IPS-18a (cell line): ENCODE data around the gene IL10RB.

Experiments used
- H3K27ac ChIP-seq: one replicate; pipeline ENCODE4 v1.5.1; 2013; ENCODE audit warnings: low read length
- H3K27me3 ChIP-seq: one replicate; pipeline ENCODE4 v1.6.1; 2013; ENCODE audit warnings: mild to moderate bottlenecking, low read length; ENCODE audit not compliant: control insufficient read depth, insufficient read depth
- H3K36me3 ChIP-seq: one replicate; pipeline ENCODE4 v1.6.1; 2013; ENCODE audit warnings: low read depth, low read length; ENCODE audit not compliant: control insufficient read depth
- H3K4me1 ChIP-seq: one replicate; pipeline ENCODE4 v1.6.1; 2013; ENCODE audit warnings: low read depth, low read length; ENCODE audit not compliant: control insufficient read depth
- H3K4me3 ChIP-seq: one replicate; pipeline ENCODE4 v1.5.1; 2013; ENCODE audit warnings: low read length
- H3K9ac ChIP-seq: one replicate; pipeline ENCODE4 v1.6.1; 2013; ENCODE audit warnings: mild to moderate bottlenecking, low read length, moderate library complexity
- H3K9me3 ChIP-seq: one replicate; pipeline ENCODE4 v1.6.1; 2013; ENCODE audit warnings: low read depth, low read length; ENCODE audit not compliant: control insufficient read depth

IL10RB gene

DNA sequence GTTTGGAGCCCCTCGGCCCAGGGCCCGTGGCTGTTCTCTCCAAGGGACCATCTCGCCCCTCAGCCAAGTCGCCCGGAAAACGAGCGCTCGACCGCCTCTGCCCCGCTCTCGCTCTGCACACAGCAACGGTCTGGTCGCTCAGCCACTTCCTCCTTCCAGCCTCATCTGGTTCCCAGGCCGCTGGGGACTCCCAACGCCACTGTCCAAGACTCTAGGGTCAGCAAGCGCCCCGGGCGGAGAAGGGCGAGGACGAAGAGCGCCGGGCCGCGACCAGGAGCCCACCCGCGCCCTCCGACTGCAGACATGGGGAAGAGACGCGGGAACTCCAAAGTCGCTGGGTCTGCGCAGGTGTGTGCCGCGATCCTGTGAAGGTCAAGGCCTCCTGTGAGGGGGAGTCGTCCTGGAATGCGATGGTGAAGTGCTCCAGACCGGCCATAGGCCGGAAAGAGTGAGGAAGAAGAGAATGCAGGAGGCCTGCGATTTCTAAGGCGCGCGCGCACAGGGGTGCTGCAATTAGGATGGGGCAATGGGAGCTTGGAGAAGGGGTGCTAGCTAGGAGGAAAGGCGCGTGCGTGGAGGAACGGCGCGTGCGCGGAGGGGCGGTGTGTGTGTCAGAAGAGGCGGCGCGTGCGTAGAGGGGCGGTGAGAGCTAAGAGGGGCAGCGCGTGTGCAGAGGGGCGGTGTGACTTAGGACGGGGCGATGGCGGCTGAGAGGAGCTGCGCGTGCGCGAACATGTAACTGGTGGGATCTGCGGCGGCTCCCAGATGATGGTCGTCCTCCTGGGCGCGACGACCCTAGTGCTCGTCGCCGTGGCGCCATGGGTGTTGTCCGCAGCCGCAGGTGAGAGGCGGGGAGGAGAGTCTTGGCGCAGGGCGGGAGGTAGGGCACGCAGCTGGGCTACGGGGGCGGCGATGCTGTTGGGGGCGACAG is 58.4 kb downstream of the IL10RB start, which contains the start of gene IFNAR1:
Gene IFNAR1, plus strand, starts transcription at position 680 of the 931 bp plus-strand sequence. Its CDS starts 86 bp downstream, at position 766.
- peak within 1 kb of the TSS; percentile 9 for H3K27ac ChIP-seq
- H3K27me3 ChIP-seq, result no peaks in the 10 kb centered on the region
- peaks cover 3% of the 10 kb centered on the region for H3K4me1 ChIP-seq
- H3K9ac ChIP-seq, result peak within 1 kb of the TSS; percentile 79
- peak within 1 kb of the TSS; percentile 87 for H3K4me3 ChIP-seq
- H3K36me3 ChIP-seq, result no peaks in the 10 kb centered on the region
- H3K9me3 ChIP-seq, result no peaks in the 10 kb centered on the region

DNA sequence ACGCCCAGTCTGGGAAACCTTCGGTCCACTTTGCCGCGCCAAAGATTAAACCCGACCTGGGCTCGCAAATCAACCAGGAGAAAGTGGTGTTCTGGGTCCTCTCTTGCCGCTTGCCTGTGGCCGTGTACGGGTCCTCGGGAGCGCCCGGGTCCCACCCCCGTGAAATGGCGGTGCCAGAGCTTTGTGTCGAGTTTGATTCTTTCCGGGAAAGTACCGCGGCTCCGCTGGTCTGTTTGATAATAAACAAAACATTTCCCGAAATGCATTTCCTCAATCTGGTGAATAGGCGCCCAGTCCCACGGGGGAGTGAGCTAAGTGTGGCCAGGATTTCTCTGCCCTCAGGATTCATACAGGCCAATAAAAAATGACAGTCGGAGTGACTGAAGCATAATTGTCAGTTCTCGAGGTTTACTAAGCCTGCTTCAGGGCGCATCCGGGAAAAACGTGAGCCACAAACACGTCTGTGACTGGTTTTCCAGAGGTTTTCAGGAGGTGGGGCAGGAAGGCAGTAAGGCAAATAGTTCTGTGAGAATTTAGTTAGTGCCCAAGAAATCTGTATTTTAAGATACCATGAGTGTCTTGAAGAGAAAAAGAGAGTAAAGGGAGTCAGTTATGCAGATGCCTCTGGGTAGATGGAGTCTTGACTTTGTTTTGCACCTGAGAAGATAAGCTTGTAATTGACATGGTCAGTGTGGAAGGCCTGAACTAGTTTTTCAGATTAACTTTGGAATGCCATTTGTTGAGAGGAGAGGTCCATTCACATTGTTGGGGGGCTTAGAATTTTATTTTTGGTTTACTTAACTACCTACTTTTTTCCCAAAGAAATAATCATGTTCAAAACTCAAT is 59.3 kb downstream of the IL10RB start:
- H3K9me3 ChIP-seq, result no peaks in the 10 kb centered on the region
- peak overlapping the region; percentile 87 for H3K4me3 ChIP-seq
- H3K4me1 ChIP-seq, result peaks cover 3% of the 10 kb centered on the region
- H3K27me3 ChIP-seq, result no peaks in the 10 kb centered on the region
- H3K27ac ChIP-seq, result peak overlapping the region; percentile 9
- no peaks in the 10 kb centered on the region for H3K36me3 ChIP-seq
- H3K9ac ChIP-seq, result peak overlapping the region; percentile 79

DNA sequence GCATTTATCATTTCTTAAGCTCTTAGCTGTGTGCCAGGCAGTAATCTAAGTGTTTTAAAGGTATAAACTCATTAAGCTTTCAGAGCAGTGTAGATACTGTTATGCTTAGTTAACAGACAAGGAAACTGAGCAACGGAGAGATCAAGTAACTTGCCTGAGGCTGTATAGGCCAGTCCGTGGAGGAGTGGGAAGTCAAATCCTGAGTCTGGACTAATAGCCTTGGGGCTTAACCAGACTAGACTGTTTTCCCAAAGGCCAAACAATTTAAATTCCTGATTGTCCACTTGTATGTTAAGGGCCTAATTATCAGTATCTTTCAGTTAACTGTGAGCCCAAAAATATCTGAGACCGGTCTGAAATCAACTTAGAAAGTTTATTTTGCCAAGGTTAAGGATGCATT is 61.2 kb downstream of the IL10RB start:
- no peaks in the 10 kb centered on the region for H3K27me3 ChIP-seq
- no peak overlapping the region for H3K9ac ChIP-seq
- H3K4me3 ChIP-seq, result no peak overlapping the region
- no peak overlapping the region for H3K27ac ChIP-seq
- H3K4me1 ChIP-seq, result peaks cover 3% of the 10 kb centered on the region
- H3K36me3 ChIP-seq, result no peaks in the 10 kb centered on the region
- peaks cover 1% of the 10 kb centered on the region for H3K9me3 ChIP-seq

DNA sequence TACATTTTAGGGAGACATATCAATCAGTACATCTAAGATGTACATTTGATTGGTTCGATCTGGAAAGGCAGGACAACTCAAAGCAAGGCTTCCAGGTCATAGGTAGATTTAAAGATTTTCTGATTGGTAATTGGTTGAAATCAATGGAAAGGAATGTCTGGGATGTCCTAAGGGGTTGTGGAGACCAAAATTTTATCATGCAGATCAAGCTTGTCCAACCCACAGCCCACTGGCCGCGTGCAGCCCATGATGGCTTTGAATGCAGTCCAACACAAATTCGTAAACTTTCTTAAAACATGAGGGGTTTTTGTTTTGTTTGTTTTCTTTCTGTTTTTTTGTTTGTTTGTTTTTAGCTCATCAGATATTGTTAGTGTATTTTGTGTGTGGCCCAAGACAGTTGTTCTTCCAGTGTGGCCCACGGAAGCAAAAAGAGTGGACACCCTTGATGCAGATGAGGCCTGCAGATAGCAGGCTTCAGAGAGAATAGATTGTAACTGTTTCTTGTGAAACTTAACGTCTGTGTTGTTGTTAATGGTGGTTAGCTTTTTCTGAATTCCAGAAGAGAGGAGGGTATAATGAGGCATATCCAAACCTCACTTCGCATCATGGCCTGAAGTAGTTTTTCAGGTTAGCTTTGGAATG is 61.7 kb downstream of the IL10RB start:
- Histone ChIP-seq H3K27me3 (no peaks in the 10 kb centered on the region), H3K4me1 (peaks cover 3% of the 10 kb centered on the region), H3K9me3 (peaks cover 7% of the 10 kb centered on the region), H3K9ac (no peak overlapping the region), H3K27ac (no peak overlapping the region), H3K36me3 (no peaks in the 10 kb centered on the region), H3K4me3 (no peak overlapping the region)

DNA sequence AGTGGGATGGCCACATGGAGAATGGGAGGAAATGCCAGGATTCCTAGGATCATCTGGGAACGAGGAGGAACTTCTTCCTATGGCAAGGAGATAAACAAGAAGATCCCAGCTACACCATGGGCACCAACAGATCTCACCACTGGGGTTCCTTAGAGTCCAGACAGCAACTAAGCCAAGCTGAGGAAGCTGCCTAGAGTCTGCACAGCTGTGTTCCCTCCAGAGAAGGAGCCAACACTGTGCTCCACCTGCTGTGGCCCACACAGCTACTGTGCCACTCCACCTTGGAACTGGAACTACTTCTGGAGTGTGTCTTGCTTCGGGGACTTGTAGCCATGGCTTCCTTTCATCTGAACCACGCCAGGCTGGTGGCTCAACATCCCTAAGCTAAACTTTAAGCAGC is 64.6 kb downstream of the IL10RB start:
- Histone ChIP-seq H3K27me3 (no peaks in the 10 kb centered on the region), H3K27ac (no peak overlapping the region), H3K4me1 (peaks cover 2% of the 10 kb centered on the region), H3K9me3 (peaks cover 9% of the 10 kb centered on the region), H3K4me3 (no peak overlapping the region), H3K36me3 (no peaks in the 10 kb centered on the region), H3K9ac (no peak overlapping the region)

DNA sequence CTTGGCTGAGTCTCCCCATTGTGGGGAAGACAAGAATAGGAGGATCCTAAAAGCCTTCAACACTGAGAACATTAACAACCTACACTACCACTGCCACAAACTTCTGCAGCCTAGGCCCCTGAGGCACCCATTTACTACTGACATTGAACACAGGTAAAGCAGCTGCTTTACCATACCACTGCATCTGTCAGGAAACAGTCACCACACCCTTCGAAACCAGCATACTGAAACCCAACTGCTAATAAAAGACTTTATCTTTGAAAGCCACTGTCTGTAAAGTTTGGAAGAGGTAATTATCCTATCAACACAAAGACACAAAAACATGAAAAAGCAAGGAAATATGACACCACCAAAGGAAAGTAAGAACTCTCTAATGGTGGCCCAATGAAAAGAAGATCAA is 66.0 kb downstream of the IL10RB start:
- H3K9me3 ChIP-seq, result peaks cover 9% of the 10 kb centered on the region
- no peak overlapping the region for H3K9ac ChIP-seq
- no peak overlapping the region for H3K4me3 ChIP-seq
- H3K27ac ChIP-seq, result no peak overlapping the region
- no peaks in the 10 kb centered on the region for H3K36me3 ChIP-seq
- H3K27me3 ChIP-seq, result no peaks in the 10 kb centered on the region
- no peaks in the 10 kb centered on the region for H3K4me1 ChIP-seq

DNA sequence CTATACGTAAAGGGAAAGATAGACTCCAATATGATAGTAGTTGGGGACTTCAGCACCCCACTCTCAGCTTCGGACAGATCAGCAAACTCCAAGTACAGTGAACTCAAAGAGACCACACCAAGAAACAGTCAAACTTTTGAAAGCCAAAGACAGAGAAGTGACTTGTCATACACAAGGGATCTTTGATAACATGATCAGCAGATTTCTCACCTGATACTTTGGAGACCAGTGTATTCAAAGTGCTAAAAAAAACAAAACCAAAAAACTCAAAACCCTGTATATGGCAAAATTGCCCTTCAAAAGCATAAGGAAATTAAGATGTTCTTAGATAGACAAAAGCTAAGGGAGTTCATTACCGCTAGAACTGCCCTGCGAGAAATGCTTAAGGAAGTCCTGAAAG is 68.0 kb downstream of the IL10RB start:
- no peaks in the 10 kb centered on the region for H3K36me3 ChIP-seq
- no peak overlapping the region for H3K9ac ChIP-seq
- no peak overlapping the region for H3K4me3 ChIP-seq
- H3K27ac ChIP-seq, result no peak overlapping the region
- no peaks in the 10 kb centered on the region for H3K27me3 ChIP-seq
- H3K9me3 ChIP-seq, result peaks cover 9% of the 10 kb centered on the region
- H3K4me1 ChIP-seq, result no peaks in the 10 kb centered on the region

DNA sequence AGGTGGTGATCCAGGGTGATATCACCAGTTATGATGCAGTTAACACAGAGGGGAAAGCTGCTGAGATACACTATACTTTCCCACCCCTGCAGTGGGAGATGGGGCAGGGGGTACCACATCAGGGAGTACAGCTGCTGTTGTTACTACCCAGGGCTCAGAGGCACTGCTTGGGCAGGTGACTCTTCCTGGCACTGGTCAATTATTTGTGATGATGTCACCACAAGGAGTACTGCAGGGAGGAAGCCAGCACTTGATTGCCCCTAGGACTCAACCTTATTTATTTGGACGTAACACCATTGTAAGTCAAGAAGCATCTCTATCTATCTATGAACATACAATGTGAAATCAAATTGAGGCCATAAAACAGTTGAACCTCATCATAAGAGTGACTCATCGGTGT is 68.7 kb downstream of the IL10RB start:
- H3K27me3 ChIP-seq, result no peaks in the 10 kb centered on the region
- H3K9me3 ChIP-seq, result peaks cover 9% of the 10 kb centered on the region
- H3K36me3 ChIP-seq, result no peaks in the 10 kb centered on the region
- no peak overlapping the region for H3K9ac ChIP-seq
- no peak overlapping the region for H3K4me3 ChIP-seq
- H3K4me1 ChIP-seq, result no peaks in the 10 kb centered on the region
- H3K27ac ChIP-seq, result no peak overlapping the region

DNA sequence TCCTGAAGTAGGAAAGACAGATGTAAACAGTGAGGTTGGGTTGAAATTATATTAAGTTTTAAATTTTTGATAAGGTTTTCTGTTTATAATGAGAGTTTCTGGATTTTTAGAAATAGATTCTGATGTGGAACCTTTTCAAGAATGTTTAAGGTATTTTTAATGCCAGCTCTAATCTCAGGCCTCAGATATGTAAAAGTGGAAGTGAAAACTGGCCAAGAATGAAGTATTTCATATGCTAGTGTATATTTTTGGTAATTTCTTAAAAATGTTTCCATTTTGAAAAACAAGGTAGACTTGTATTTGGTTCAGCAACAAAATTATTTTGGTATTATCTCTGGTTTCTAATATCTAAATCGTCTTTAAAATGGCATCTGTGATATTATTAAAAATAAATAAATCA is 73.0 kb downstream of the IL10RB start:
- no peaks in the 10 kb centered on the region for H3K4me1 ChIP-seq
- no peaks in the 10 kb centered on the region for H3K9me3 ChIP-seq
- no peaks in the 10 kb centered on the region for H3K27me3 ChIP-seq
- H3K36me3 ChIP-seq, result no peaks in the 10 kb centered on the region
- no peak overlapping the region for H3K27ac ChIP-seq
- H3K4me3 ChIP-seq, result no peak overlapping the region
- no peak overlapping the region for H3K9ac ChIP-seq

DNA sequence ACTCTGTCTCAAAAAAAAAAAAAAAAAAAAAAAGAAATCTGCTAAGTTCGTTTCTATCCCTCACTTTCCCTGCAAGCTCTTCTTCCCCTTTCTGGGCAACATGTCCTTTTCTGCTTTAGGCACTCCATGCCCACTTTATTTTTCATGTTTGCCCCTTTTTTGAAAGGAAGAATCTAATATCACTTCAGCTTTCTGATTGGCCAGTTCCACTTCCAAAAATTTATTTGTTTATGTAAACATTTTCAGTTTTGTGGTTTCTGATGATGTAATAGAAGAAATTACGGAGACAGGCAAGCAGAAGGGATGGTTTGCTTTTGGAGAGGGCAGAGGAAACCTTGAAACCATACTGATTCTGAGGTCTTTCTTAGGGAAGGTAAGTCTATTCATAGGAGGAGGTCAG is 73.8 kb downstream of the IL10RB start:
- H3K4me3 ChIP-seq, result no peak overlapping the region
- no peaks in the 10 kb centered on the region for H3K36me3 ChIP-seq
- no peaks in the 10 kb centered on the region for H3K4me1 ChIP-seq
- H3K27me3 ChIP-seq, result no peaks in the 10 kb centered on the region
- H3K27ac ChIP-seq, result no peak overlapping the region
- H3K9me3 ChIP-seq, result no peaks in the 10 kb centered on the region
- H3K9ac ChIP-seq, result no peak overlapping the region

DNA sequence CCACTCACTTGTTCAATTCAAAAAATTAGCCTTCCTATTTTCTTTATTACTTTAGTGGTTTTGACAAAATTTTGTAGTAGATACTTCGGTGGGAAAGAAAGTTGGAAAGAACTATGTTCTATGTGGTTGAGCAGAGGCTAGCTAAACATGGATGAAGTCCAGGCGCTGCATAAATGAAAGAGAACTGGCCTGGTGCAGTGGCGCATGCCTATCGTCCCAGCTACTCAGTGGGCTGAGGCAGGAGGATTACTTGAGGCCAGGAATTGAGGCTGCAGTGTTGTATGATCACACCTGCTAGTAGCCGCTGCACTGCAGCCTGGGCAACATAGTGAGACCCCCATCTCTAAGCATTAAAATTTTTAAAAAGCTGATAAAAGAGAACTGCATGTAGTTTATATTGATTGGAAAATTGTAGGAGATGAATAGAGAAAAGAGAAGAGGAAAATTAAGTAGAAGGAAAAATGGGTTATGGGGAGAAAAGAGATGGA is 79.6 kb downstream of the IL10RB start:
- H3K9ac ChIP-seq, result no peak overlapping the region
- H3K4me3 ChIP-seq, result no peak overlapping the region
- H3K9me3 ChIP-seq, result no peaks in the 10 kb centered on the region
- H3K4me1 ChIP-seq, result no peaks in the 10 kb centered on the region
- peaks cover 19% of the 10 kb centered on the region for H3K36me3 ChIP-seq
- H3K27ac ChIP-seq, result no peak overlapping the region
- H3K27me3 ChIP-seq, result no peaks in the 10 kb centered on the region
